NCI-H774 (cell line): ENCODE data around the gene TMEM131L.
"Not testable (repeated sequence)": the region's sequence is repeated elsewhere in the genome, so short reads cannot be mapped to it uniquely, and the experiment has no call there.

Experiments used
- DNase-seq: peaks from one replicate; lab custom pipeline; 2025; lab: John Stamatoyannopoulos, UW

Gene TMEM131L

DNA sequence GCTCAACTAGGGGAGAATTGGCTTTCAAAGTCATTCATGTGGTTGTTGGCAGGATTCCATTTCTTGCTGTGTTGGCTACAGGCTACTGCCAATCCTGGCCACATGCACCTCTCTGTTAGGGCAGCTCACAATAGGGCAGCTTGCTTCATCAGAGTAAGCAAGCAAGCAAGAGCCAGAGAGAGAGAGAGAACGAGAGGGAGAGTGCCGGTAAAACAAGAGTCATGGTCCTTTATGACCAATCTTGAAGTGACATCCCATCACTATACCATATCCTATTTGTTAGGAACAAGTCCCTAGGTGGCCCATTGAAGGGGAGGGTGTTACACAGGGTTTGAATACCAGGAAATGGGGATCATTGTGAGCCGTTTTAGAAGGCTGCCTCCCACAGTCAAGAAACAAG, 185.0 kb downstream of the TMEM131L start:
- no peak for DNase-seq

GRCh38 chr4:153651587-153651986, 185.4 kb downstream of the TMEM131L start:
- no peak for DNase-seq

GRCh38 chr4:153652051-153652784, 186.1 kb downstream of the TMEM131L start:
- DNase-seq: no peak

- no peak for DNase-seq
These were observed 188.9 kb downstream of the TMEM131L start for GRCh38 chr4:153655002-153655541.

GRCh38 chr4:153655928-153656327, 189.8 kb downstream of the TMEM131L start:
- DNase-seq: no peak

DNA sequence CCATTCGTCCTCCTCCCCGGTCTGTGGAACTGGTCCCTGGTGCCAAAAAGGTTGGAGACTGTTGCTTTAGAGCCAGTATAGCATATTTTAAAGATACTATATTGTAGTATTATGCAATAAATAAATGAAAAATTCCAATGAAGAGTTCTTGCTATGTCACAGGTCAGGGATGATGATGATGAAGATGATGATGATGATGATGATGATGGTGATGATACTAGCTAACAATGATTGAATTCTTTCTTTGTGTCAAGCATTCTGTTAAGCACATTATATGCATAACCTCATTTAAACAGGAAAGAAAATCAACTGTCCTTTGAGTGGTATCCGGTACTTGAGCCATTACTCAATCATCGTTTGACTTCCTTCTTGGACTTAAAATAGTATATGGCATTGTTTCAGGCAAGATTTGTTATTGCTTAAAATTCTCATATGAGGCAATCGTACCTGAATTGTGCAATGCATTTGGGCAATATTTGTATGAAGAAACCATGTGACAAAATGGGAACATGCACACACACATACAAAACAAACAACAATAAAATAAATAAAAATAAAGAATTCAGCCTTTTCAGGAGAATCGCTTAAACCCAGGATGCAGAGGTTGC, 195.2 kb downstream of the TMEM131L start:
- DNase-seq: no peak

DNA sequence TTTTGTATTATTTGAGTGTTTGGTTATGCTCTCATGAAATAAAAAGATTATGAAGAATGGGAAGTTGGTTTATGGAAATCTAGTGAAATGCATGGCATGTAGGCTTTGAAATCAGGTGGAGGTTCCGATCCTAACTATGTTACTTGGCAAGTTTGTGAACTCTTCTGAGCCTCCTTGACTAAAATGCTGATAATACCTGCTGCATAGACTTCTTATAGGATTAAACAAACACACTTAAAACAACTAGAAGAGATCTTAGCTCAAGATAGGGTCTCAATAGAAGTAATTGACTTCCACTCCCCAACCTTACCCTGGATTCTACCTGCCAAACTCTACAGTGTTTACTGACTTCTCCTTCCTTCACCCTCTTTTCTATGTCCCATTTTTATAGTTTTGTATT, 195.7 kb downstream of the TMEM131L start:
- DNase-seq: no peak

- no peak for DNase-seq
These were observed 197.5 kb downstream of the TMEM131L start for GRCh38 chr4:153663667-153664066.

DNA sequence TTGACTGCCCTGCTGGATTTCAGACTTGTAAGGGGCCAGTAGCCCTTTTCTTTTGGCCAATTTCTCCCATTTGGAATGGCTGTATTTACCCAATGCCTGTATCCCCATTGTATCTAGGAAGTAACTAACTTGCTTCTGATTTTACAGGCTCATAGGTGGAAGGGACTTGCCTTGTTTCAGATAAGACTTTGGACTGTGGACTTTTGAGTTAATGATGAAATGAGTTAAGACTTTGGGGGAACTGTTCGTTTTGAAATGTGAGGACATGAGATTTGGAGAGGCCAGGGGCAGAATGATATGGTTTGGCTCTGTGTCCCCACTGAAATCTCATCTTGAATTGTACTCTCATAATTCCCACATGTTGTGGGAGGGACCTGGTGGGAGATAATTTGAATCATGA, 200.3 kb downstream of the TMEM131L start:
- not testable (repeated sequence) for DNase-seq

DNA sequence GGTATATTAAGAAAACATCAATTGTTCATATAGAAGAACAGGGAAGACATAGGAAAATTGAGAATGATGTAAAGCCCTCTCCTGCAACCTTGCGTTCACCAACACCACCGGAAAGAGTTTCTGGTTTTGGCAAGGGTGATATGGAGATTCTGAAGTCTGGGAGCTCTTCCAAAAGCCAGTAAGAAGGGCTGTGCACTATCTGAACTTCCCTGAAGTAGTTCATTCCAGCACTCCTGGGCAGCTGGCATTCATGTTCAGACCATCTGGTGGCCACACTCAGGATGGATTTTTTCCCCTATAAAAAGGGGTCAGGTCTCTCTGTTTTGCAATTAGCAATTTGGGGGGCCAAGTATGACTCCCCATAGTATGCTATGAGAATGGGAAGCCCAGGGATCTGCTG, 202.5 kb downstream of the TMEM131L start:
- no peak for DNase-seq

DNA sequence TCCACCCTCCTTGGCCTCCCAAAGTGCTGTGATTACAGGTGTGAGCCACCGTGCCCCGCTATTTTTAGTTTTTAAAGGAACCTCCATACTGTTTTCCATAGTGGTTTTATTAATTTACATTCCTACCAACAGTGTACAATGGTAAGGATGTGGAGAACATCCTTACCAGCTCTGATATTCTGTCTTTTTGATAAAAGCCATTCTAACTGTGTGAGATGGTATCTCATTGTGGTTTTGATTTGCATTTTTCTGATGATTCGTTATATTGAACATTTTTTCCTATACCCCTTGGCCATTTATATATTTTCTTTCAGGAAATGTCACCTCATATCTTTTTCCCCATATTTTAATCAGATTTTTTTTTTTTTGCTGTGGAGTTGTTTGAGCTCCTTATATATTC, 203.7 kb downstream of the TMEM131L start:
- DNase-seq: no peak

DNA sequence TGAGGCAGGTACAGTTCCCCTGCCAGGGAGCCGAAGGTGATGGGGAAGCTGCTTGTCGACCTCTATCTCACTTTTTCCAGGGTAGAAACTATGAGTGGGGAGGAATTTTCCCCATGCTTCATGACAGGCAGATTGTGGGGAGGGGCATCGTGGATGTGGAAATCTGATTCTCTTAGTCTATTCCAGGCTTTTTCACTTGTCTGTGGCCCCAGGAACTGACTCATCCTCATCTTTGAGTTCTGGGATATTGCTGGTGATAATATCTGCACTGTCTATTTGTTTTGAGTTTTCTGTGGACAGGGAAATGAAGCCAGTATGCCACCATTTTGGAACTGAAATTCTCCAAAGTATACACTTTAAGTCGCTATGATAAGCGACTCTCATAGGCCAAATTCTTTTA, 210.3 kb downstream of the TMEM131L start:
- no peak for DNase-seq

GRCh38 chr4:153676984-153677383, 210.8 kb downstream of the TMEM131L start:
- no peak for DNase-seq

GRCh38 chr4:153679486-153679885, 213.3 kb downstream of the TMEM131L start:
- no peak for DNase-seq

DNA sequence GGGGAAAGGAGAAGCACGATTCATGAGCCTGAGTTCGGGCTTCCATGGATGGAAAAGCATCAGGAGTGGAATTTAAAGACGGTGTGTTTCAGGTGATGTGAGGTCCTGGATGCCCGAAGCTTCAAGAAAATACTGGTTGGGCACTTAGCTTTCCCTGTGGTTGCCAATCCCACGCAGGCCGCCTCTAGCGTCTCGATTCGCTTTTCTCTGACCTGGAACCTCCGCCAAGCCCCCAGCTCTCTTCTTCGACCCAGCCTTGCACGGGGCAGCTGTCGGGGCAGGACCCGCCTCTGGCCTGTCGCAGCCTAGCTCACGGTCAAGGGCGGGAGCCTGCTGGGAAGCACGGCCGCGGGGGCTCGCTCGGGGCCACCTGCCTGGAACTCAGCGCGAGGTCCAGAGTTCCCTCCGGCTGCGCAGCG, 217.6 kb downstream of the TMEM131L start:
- DNase-seq: no peak

DNA sequence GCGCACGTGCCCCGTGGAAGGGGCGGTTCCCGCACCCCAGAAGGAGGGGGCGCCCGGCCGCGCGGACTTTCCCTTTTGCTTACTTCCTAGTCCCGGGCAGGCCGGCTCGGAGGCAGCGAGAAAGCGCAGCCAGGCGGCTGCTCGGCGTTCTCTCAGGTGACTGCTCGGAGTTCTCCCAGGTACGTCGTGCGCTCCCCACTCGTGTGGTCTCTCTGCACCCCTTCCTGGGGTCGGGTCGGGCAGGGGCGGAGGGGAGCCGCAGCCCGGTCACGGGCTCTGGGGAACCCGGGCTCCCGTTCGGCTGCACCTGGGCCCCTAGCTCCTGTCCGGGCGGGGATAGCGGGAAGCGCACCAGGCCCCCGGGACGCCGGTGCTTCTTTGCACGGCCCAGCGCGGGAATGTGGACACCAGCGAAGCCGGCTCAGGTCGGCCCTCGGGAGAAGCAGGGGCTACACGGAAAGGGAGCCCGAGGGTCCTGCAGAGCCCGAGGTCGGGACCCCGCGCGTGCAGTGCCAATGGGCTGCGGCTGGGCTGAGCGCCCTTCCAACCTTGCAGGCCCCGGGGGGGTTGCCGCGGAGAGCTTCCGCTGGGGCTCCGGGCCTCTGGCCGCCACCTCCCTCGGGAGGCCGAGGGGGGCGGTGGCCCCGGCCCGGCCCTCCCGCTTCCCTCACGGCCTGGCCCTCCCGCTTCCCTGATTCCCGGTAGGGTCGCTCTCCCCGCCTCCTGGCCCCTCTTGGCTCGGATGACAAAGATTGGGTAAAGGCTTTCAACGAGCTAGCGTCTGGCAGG, 218.2 kb downstream of the TMEM131L start, which contains the start of gene TLR2:
Gene TLR2 (plus strand): TSS at position 99 of the 789 bp plus-strand sequence. CDS start 18,628 bp downstream, outside the sequence.
- DNase-seq: no peak

- DNase-seq: no peak
These were observed 218.8 kb downstream of the TMEM131L start for GRCh38 chr4:153684971-153685371.
